Activated CD8-positive, alpha-beta T cell treated with anti-CD3 and anti-CD28 coated beads for 36 hours (primary cell): Measurements from ENCODE around the gene RPL3. TPM values are rescaled to one million over a fixed set of nuclear protein-coding genes. Genes with fewer than 3 reads are reported as not detected.
A peak's percentile ranks its signal among the peaks of the same experiment; 100 is the strongest.

Experiments used
- ATAC-seq: fragments of 200-7000 bp; cut with Tn5 transposase; one replicate; pipeline ENCODE4 v1.10.0; 2021; ENCODE audit warnings: mild to moderate bottlenecking, moderate library complexity
- CTCF ChIA-PET: fragments of 350-600 bp; sonication (Branson Sonifier 250); formaldehyde crosslinking; loops from one replicate; lab custom pipeline; 2021; ENCODE audit warnings: antibody characterized with exemption; lab: Charles Lee
- POLR2A ChIA-PET: fragments of 350-600 bp; sonication (Branson Sonifier 250); formaldehyde crosslinking; loops from one replicate; lab custom pipeline; 2021; ENCODE audit warnings: antibody characterized with exemption; lab: Charles Lee
- DNase-seq: peaks from one replicate; pipeline ENCODE4 v3.0.0-alpha.2; 2020
- H3K27ac Mint-ChIP-seq: one replicate; pipeline ENCODE4 v1.8.0; 2021; ENCODE audit warnings: mild to moderate bottlenecking, mixed read lengths
- H3K27me3 Mint-ChIP-seq: one replicate; pipeline ENCODE4 v1.8.0; 2021; ENCODE audit warnings: mixed read lengths
- H3K36me3 Mint-ChIP-seq: one replicate; pipeline ENCODE4 v1.8.0; 2021; ENCODE audit warnings: low read depth, mixed read lengths
- H3K4me1 Mint-ChIP-seq: one replicate; pipeline ENCODE4 v1.8.0; 2021; ENCODE audit warnings: low read depth, mixed read lengths
- H3K4me3 Mint-ChIP-seq: one replicate; pipeline ENCODE4 v1.8.0; 2021; ENCODE audit warnings: mild to moderate bottlenecking, moderate library complexity, mixed read lengths
- H3K9me3 Mint-ChIP-seq: one replicate; pipeline ENCODE4 v1.8.0; 2021; ENCODE audit warnings: mixed read lengths
- CTCF ChIP-seq: fragments of 200-600 bp; IDR thresholded peaks from one replicate; pipeline ENCODE4 v1.8.0; 2022; ENCODE audit warnings: antibody characterized with exemption, mild to moderate bottlenecking
- intact Hi-C: fragments of 100-400 bp; cut with micrococcal nuclease; formaldehyde crosslinking; loops from one replicate; pipeline ENCODE4 v1.10.0; 2022
- total RNA-seq, 2 experiments: library from RNA; stranded (reverse); gene quantifications; one replicate each; pipeline ENCODE4 v1.2.3, GENCODE V29; 2021

RPL3 gene
- 1,000 to 10,000 TPM; 3,563 to 3,599 TPM for total RNA-seq

GRCh38 chr22:39319284-39320022, at the start of gene RPL3:
RPL3 (minus strand) TSS chr22:39319623; CDS start chr22:39319597, 26 bp downstream.
- TF ChIP-seq CTCF, result no peak

GRCh38 chr22:39369186-39369585, 49.8 kb upstream of the RPL3 start:
- CTCF ChIA-PET, result interaction anchor here (1.4 kb wide), 1 partner anchor 23 kb away, joined by 3 read pairs; no protein-coding TSS in a partner anchor
- Mint-ChIP-seq H3K27me3 (no peaks in the 10 kb centered on the region), H3K27ac (no peak overlapping the region)

More at GRCh38 chr22:39319284-39320022, at the start of gene RPL3:
- Mint-ChIP-seq H3K27me3 (no peaks in the 10 kb centered on the region), H3K4me3 (peak within 1 kb of the TSS; percentile 99), H3K9me3 (no peaks in the 10 kb centered on the region), H3K4me1 (peaks cover 31% of the 10 kb centered on the region), H3K27ac (peak within 1 kb of the TSS; percentile 100), H3K36me3 (peaks cover 51% of the 10 kb centered on the region)
- DNase-seq, result peak; percentile 96
- peak; percentile 83 for ATAC-seq
- intact Hi-C loops, result loop anchor here (5.0 to 10.0 kb wide), 2 partner anchors 65 to 203 kb away; partner anchors contain the start of gene ATF4
- POLR2A ChIA-PET, result interaction anchor here (0.6 to 9.1 kb wide), 55 partner anchors 8 to 586 kb away, joined by 3 to 211 read pairs (median 4); partner anchors contain the start of genes ATF4, CBX6, CBX7 and PDGFB
- CTCF ChIA-PET, result interaction anchor here (0.6 to 6.6 kb wide), 9 partner anchors 8 to 303 kb away, joined by 3 to 48 read pairs (median 10); no protein-coding TSS in a partner anchor

GRCh38 chr22:39368461-39368911, 49.1 kb upstream of the RPL3 start:
- H3K27me3 Mint-ChIP-seq, result no peaks in the 10 kb centered on the region
- ChIA-PET CTCF (no interaction called here), POLR2A (no interaction called here)
- peaks cover 1% of the 10 kb centered on the region for H3K9me3 Mint-ChIP-seq
- no peaks in the 10 kb centered on the region for H3K36me3 Mint-ChIP-seq
- no peak for TF ChIP-seq CTCF
- H3K4me1 Mint-ChIP-seq, result peaks cover 5% of the 10 kb centered on the region
- DNase-seq, result no peak
- H3K4me3 Mint-ChIP-seq, result no peak overlapping the region
- H3K27ac Mint-ChIP-seq, result no peak overlapping the region
- no peak for ATAC-seq
- intact Hi-C loops, result no loop called here

More at GRCh38 chr22:39369186-39369585, 49.8 kb upstream of the RPL3 start:
- POLR2A ChIA-PET, result no interaction called here
- Mint-ChIP-seq H3K4me3 (no peak overlapping the region), H3K36me3 (no peaks in the 10 kb centered on the region), H3K4me1 (peaks cover 5% of the 10 kb centered on the region), H3K9me3 (peaks cover 1% of the 10 kb centered on the region)
- intact Hi-C loops, result no loop called here
- no peak for TF ChIP-seq CTCF
- DNase-seq (no peak), ATAC-seq (no peak)

- CTCF ChIA-PET, result interaction anchor here (0.8 kb wide), 1 partner anchor 9 kb away, joined by 3 read pairs; no protein-coding TSS in a partner anchor
- H3K4me1 Mint-ChIP-seq, result peaks cover 5% of the 10 kb centered on the region
- H3K9me3 Mint-ChIP-seq, result peaks cover 1% of the 10 kb centered on the region
- ATAC-seq (peak; percentile 61), DNase-seq (peak; percentile 24)
- H3K27me3 Mint-ChIP-seq, result no peaks in the 10 kb centered on the region
- no peak for TF ChIP-seq CTCF
- H3K27ac Mint-ChIP-seq, result no peak overlapping the region
- intact Hi-C loops, result no loop called here
- no peaks in the 10 kb centered on the region for H3K36me3 Mint-ChIP-seq
- POLR2A ChIA-PET, result interaction anchor here (1.0 kb wide), 1 partner anchor 47 kb away, joined by 3 read pairs; the partner anchor contains the start of gene RPL3
- no peak overlapping the region for H3K4me3 Mint-ChIP-seq
Observed at GRCh38 chr22:39367035-39367434, 47.6 kb upstream of the RPL3 start.

- no peak for DNase-seq
- Mint-ChIP-seq H3K36me3 (no peaks in the 10 kb centered on the region), H3K27me3 (no peaks in the 10 kb centered on the region), H3K4me1 (peaks cover 5% of the 10 kb centered on the region), H3K4me3 (no peak overlapping the region), H3K27ac (no peak overlapping the region), H3K9me3 (no peaks in the 10 kb centered on the region)
- ATAC-seq, result no peak
- POLR2A ChIA-PET, result no interaction called here
- TF ChIP-seq CTCF, result no peak
- CTCF ChIA-PET, result no interaction called here
- intact Hi-C loops, result no loop called here
Observed at GRCh38 chr22:39365492-39365780, 46.0 kb upstream of the RPL3 start.
